ENCODE data around the gene TAF4.
"Not testable (repeated sequence)": the region's sequence is repeated elsewhere in the genome, so short reads cannot be mapped to it uniquely, and the experiment has no call there.

TAF4 gene

GRCh38 chr20:62080249-62080990, 14.7 kb upstream of the TAF4 start:
- Histone ChIP-seq H3K9me3 (ENCODE audit: control insufficient read depth, low read length) (no peaks in the 10 kb centered on the region), H3K4me1 (ENCODE audit: control insufficient read depth, insufficient read depth, low read length) (no peaks in the 10 kb centered on the region), H3K27me3 (ENCODE audit: control insufficient read depth, insufficient read depth, low read length, poor library complexity, severe bottlenecking) (peaks cover 3% of the 10 kb centered on the region), H3K36me3 (ENCODE audit: control insufficient read depth, insufficient read depth, low read length) (no peaks in the 10 kb centered on the region), H3K4me3 (ENCODE audit: insufficient read depth, low read depth, low read length) (no peak overlapping the region), H3K27ac (ENCODE audit: insufficient read depth, low read depth, low read length, poor library complexity, severe bottlenecking) (no peak overlapping the region)
- 77 to 80% methylated on average over 15 of the region's 15 CpGs for WGBS, 2 experiments

- no peaks in the 10 kb centered on the region for H3K4me1 ChIP-seq (ENCODE audit: control insufficient read depth, insufficient read depth, low read length)
- WGBS, 2 experiments, result 94 to 100% methylated on average over 1 of the region's 1 CpG
These were observed 13.5 kb upstream of the TAF4 start for GRCh38 chr20:62079166-62079565.

GRCh38 chr20:62073323-62073722, 7.6 kb upstream of the TAF4 start:
- H3K9me3 ChIP-seq (ENCODE audit: control insufficient read depth, low read length), result peaks cover 4% of the 10 kb centered on the region
- WGBS, 2 experiments, result 92% methylated on average over 5 of the region's 5 CpGs
- no peak overlapping the region for H3K4me3 ChIP-seq (ENCODE audit: insufficient read depth, low read depth, low read length)
- H3K27me3 ChIP-seq (ENCODE audit: control insufficient read depth, insufficient read depth, low read length, poor library complexity, severe bottlenecking), result no peaks in the 10 kb centered on the region
- H3K4me1 ChIP-seq (ENCODE audit: control insufficient read depth, insufficient read depth, low read length), result no peaks in the 10 kb centered on the region
- H3K36me3 ChIP-seq (ENCODE audit: control insufficient read depth, insufficient read depth, low read length), result no peaks in the 10 kb centered on the region
- H3K27ac ChIP-seq (ENCODE audit: insufficient read depth, low read depth, low read length, poor library complexity, severe bottlenecking), result no peak overlapping the region

More at GRCh38 chr20:62079166-62079565, 13.5 kb upstream of the TAF4 start:
- H3K4me3 ChIP-seq (ENCODE audit: insufficient read depth, low read depth, low read length), result no peak overlapping the region
- no peaks in the 10 kb centered on the region for H3K9me3 ChIP-seq (ENCODE audit: control insufficient read depth, low read length)
- peaks cover 3% of the 10 kb centered on the region for H3K27me3 ChIP-seq (ENCODE audit: control insufficient read depth, insufficient read depth, low read length, poor library complexity, severe bottlenecking)
- no peaks in the 10 kb centered on the region for H3K36me3 ChIP-seq (ENCODE audit: control insufficient read depth, insufficient read depth, low read length)
- H3K27ac ChIP-seq (ENCODE audit: insufficient read depth, low read depth, low read length, poor library complexity, severe bottlenecking), result no peak overlapping the region

- H3K36me3 ChIP-seq (ENCODE audit: control insufficient read depth, insufficient read depth, low read length); H3K4me3 ChIP-seq (ENCODE audit: insufficient read depth, low read depth, low read length); H3K4me1 ChIP-seq (ENCODE audit: control insufficient read depth, insufficient read depth, low read length); H3K9me3 ChIP-seq (ENCODE audit: control insufficient read depth, low read length); H3K27ac ChIP-seq (ENCODE audit: insufficient read depth, low read depth, low read length, poor library complexity, severe bottlenecking); H3K27me3 ChIP-seq (ENCODE audit: control insufficient read depth, insufficient read depth, low read length, poor library complexity, severe bottlenecking): not testable (repeated sequence)
- WGBS, 2 experiments, result 81 to 93% methylated on average over 3 to 4 of the region's 8 CpGs
These were observed 6.2 kb upstream of the TAF4 start for GRCh38 chr20:62071669-62072430.

GRCh38 chr20:62069741-62070216, 4.1 kb upstream of the TAF4 start:
- 88 to 90% methylated on average over 11 of the region's 11 CpGs for WGBS, 2 experiments
- Histone ChIP-seq H3K4me3 (ENCODE audit: insufficient read depth, low read depth, low read length) (no peak overlapping the region), H3K27ac (ENCODE audit: insufficient read depth, low read depth, low read length, poor library complexity, severe bottlenecking) (no peak overlapping the region), H3K36me3 (ENCODE audit: control insufficient read depth, insufficient read depth, low read length) (no peaks in the 10 kb centered on the region), H3K27me3 (ENCODE audit: control insufficient read depth, insufficient read depth, low read length, poor library complexity, severe bottlenecking) (no peaks in the 10 kb centered on the region), H3K9me3 (ENCODE audit: control insufficient read depth, low read length) (peaks cover 4% of the 10 kb centered on the region), H3K4me1 (ENCODE audit: control insufficient read depth, insufficient read depth, low read length) (peaks cover 8% of the 10 kb centered on the region)

- Histone ChIP-seq H3K36me3 (ENCODE audit: control insufficient read depth, insufficient read depth, low read length) (no peaks in the 10 kb centered on the region), H3K9me3 (ENCODE audit: control insufficient read depth, low read length) (peaks cover 4% of the 10 kb centered on the region), H3K4me3 (ENCODE audit: insufficient read depth, low read depth, low read length) (no peak overlapping the region), H3K4me1 (ENCODE audit: control insufficient read depth, insufficient read depth, low read length) (peaks cover 12% of the 10 kb centered on the region), H3K27ac (ENCODE audit: insufficient read depth, low read depth, low read length, poor library complexity, severe bottlenecking) (no peak overlapping the region), H3K27me3 (ENCODE audit: control insufficient read depth, insufficient read depth, low read length, poor library complexity, severe bottlenecking) (no peaks in the 10 kb centered on the region)
- WGBS, 2 experiments, result 91% methylated on average over 7 of the region's 7 CpGs
These were observed 3.3 kb upstream of the TAF4 start for GRCh38 chr20:62068997-62069396.

GRCh38 chr20:62067547-62068260, 2.0 kb upstream of the TAF4 start:
- H3K4me1 ChIP-seq (ENCODE audit: control insufficient read depth, insufficient read depth, low read length), result peaks cover 21% of the 10 kb centered on the region
- no peaks in the 10 kb centered on the region for H3K27me3 ChIP-seq (ENCODE audit: control insufficient read depth, insufficient read depth, low read length, poor library complexity, severe bottlenecking)
- H3K27ac ChIP-seq (ENCODE audit: insufficient read depth, low read depth, low read length, poor library complexity, severe bottlenecking), result no peak overlapping the region
- no peaks in the 10 kb centered on the region for H3K36me3 ChIP-seq (ENCODE audit: control insufficient read depth, insufficient read depth, low read length)
- H3K9me3 ChIP-seq (ENCODE audit: control insufficient read depth, low read length), result no peaks in the 10 kb centered on the region
- 83 to 88% methylated on average over 16 to 18 of the region's 18 CpGs for WGBS, 2 experiments
- no peak overlapping the region for H3K4me3 ChIP-seq (ENCODE audit: insufficient read depth, low read depth, low read length)

GRCh38 chr20:62066983-62067433, 1.3 kb upstream of the TAF4 start:
- Histone ChIP-seq H3K4me3 (ENCODE audit: insufficient read depth, low read depth, low read length) (peak overlapping the region; percentile 47), H3K27ac (ENCODE audit: insufficient read depth, low read depth, low read length, poor library complexity, severe bottlenecking) (no peak overlapping the region), H3K4me1 (ENCODE audit: control insufficient read depth, insufficient read depth, low read length) (peaks cover 21% of the 10 kb centered on the region), H3K9me3 (ENCODE audit: control insufficient read depth, low read length) (no peaks in the 10 kb centered on the region), H3K27me3 (ENCODE audit: control insufficient read depth, insufficient read depth, low read length, poor library complexity, severe bottlenecking) (no peaks in the 10 kb centered on the region), H3K36me3 (ENCODE audit: control insufficient read depth, insufficient read depth, low read length) (no peaks in the 10 kb centered on the region)
- WGBS, 2 experiments, result 22 to 26% methylated on average over 15 of the region's 15 CpGs

GRCh38 chr20:62066339-62066982, 780 bp upstream of the TAF4 start:
- H3K9me3 ChIP-seq (ENCODE audit: control insufficient read depth, low read length), result no peaks in the 10 kb centered on the region
- WGBS, 2 experiments, result 1% methylated on average over 47 of the region's 47 CpGs
- no peaks in the 10 kb centered on the region for H3K36me3 ChIP-seq (ENCODE audit: control insufficient read depth, insufficient read depth, low read length)
- H3K27ac ChIP-seq (ENCODE audit: insufficient read depth, low read depth, low read length, poor library complexity, severe bottlenecking), result peak overlapping the region; percentile 80
- no peaks in the 10 kb centered on the region for H3K27me3 ChIP-seq (ENCODE audit: control insufficient read depth, insufficient read depth, low read length, poor library complexity, severe bottlenecking)
- peak overlapping the region; percentile 47 for H3K4me3 ChIP-seq (ENCODE audit: insufficient read depth, low read depth, low read length)
- H3K4me1 ChIP-seq (ENCODE audit: control insufficient read depth, insufficient read depth, low read length), result peaks cover 21% of the 10 kb centered on the region
